Activated naive CD4-positive, alpha-beta T cell treated with anti-CD3 and anti-CD28 coated beads, Interleukin-2, amount 50 U/mL, for 24 hours (primary cell): Measurements from ENCODE around the gene QARS1.

Source experiments
- H3K27ac Mint-ChIP-seq: one replicate; pipeline ENCODE4 v1.8.0; 2021; ENCODE audit warnings: mild to moderate bottlenecking, mixed read lengths
- H3K27me3 Mint-ChIP-seq: one replicate; pipeline ENCODE4 v1.8.0; 2021; ENCODE audit warnings: mixed read lengths
- H3K36me3 Mint-ChIP-seq: one replicate; pipeline ENCODE4 v1.8.0; 2021; ENCODE audit warnings: mixed read lengths
- H3K4me1 Mint-ChIP-seq: one replicate; pipeline ENCODE4 v1.8.0; 2021; ENCODE audit warnings: mixed read lengths
- H3K4me3 Mint-ChIP-seq: one replicate; pipeline ENCODE4 v1.8.0; 2021; ENCODE audit warnings: mild to moderate bottlenecking, mixed read lengths
- H3K9me3 Mint-ChIP-seq: one replicate; pipeline ENCODE4 v1.8.0; 2021; ENCODE audit warnings: mixed read lengths

QARS1 gene

DNA sequence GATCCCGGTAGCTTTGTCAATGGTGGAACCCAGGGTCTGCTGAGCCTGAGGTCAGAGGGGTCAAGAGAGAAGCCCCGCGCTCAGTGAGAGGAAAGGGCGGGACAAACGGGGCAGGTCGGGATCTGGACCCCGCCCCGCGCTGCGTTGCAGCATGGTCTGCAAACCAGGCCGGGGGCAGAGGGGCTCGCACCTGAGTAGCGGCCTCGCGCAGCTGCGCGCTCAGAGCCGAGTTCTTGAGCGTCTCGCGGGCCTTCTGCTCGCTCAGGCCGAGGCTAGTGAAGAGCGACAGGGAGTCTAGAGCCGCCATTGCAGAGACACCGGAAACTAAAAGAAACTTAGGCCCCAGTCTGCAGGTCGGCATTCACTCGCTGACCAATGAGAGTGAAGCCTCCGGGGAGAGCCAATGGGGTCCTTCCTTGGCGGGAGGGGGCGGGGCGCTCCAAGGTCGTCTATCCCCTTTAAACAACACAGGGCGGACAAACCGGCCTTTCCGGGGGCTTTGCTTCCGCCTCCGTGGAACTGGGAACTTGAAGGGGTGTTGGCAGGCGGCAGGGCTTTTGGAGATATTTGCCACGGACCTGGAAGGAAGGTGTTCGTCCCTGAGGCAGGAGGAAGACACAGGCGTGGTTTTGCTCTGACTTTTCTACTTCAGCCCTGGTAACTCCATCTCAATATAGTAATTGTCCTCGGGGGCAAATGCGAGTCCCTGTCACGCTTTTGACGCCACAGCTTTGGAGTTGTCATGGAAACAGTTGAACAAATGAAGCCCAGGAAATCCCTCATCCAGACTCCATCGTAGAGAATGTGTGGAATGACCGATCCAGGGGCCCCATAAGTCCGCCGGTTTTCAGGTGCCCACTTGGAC is at the start of gene QARS1:
Gene QARS1, minus strand, starts transcription at position 331 of the 865 bp plus-strand sequence. Its CDS starts 24 bp downstream, at position 307.
- H3K4me1 Mint-ChIP-seq = peaks cover 24% of the 10 kb centered on the region
- peak within 1 kb of the TSS; percentile 98 for H3K27ac Mint-ChIP-seq
- no peaks in the 10 kb centered on the region for H3K27me3 Mint-ChIP-seq
- H3K36me3 Mint-ChIP-seq = peaks cover 5% of the 10 kb centered on the region
- H3K4me3 Mint-ChIP-seq = peak within 1 kb of the TSS; percentile 97
- H3K9me3 Mint-ChIP-seq = no peaks in the 10 kb centered on the region

- Mint-ChIP-seq H3K36me3 (no peaks in the 10 kb centered on the region), H3K27me3 (no peaks in the 10 kb centered on the region), H3K4me3 (no peak overlapping the region), H3K9me3 (no peaks in the 10 kb centered on the region), H3K4me1 (peaks cover 4% of the 10 kb centered on the region), H3K27ac (peak overlapping the region; percentile 38)
Observed at GRCh38 chr3:49153349-49153912, 48.9 kb upstream of the QARS1 start.

GRCh38 chr3:49151610-49152009 is 47.1 kb upstream of the QARS1 start:
- no peaks in the 10 kb centered on the region for H3K27me3 Mint-ChIP-seq
- no peaks in the 10 kb centered on the region for H3K9me3 Mint-ChIP-seq
- H3K36me3 Mint-ChIP-seq = no peaks in the 10 kb centered on the region
- H3K4me1 Mint-ChIP-seq = no peaks in the 10 kb centered on the region
- H3K27ac Mint-ChIP-seq = peak overlapping the region; percentile 55
- H3K4me3 Mint-ChIP-seq = no peak overlapping the region

DNA sequence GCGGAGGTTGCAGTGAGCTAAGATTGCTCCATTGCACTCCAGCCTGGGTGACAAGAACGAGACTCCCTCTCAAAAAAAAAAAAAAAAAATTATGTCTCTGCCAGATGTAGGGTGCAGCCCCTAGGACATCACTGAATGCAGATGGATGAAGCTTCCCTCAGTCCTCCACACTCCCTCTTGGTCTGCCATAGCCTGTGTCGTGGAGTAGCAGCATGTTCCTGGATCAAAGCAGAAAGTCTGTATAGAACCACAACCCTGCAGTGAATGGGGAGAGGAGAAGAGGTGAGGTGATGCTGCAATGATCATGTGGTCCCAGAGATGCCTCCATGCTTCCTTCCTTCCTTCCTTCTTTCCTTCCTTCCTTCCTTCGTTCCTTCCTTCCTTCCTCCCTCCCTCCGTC is 43.6 kb upstream of the QARS1 start:
- H3K36me3 Mint-ChIP-seq = no peaks in the 10 kb centered on the region
- no peaks in the 10 kb centered on the region for H3K4me1 Mint-ChIP-seq
- H3K27ac Mint-ChIP-seq = no peak overlapping the region
- no peaks in the 10 kb centered on the region for H3K9me3 Mint-ChIP-seq
- no peaks in the 10 kb centered on the region for H3K27me3 Mint-ChIP-seq
- H3K4me3 Mint-ChIP-seq = no peak overlapping the region

DNA sequence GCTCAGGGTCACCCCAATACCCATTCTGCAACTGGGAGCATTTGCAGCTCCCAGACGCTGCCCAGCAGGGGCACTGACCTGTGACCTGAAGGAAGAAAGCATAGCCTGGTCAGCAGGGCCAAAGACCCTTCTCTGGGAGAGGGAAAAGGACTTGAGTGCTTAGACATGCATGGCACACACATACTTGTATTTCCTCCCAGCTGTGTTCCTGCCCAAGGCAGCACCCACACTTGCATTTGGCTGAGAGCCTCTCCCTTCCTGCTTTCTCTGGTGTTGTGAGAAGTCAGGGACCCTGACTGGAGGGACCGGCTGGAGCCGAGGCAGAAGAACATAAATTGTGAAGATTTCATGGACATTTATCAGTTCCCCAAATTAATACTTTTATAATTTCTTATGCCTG is 35.5 kb upstream of the QARS1 start:
- Mint-ChIP-seq H3K27me3 (peaks cover 3% of the 10 kb centered on the region), H3K27ac (no peak overlapping the region), H3K36me3 (no peaks in the 10 kb centered on the region), H3K9me3 (no peaks in the 10 kb centered on the region), H3K4me1 (no peaks in the 10 kb centered on the region), H3K4me3 (no peak overlapping the region)

- Mint-ChIP-seq H3K4me1 (no peaks in the 10 kb centered on the region), H3K27me3 (peaks cover 13% of the 10 kb centered on the region), H3K9me3 (no peaks in the 10 kb centered on the region), H3K4me3 (no peak overlapping the region), H3K27ac (no peak overlapping the region), H3K36me3 (no peaks in the 10 kb centered on the region)
Observed at GRCh38 chr3:49135499-49135898, 30.9 kb upstream of the QARS1 start.

- no peak overlapping the region for H3K4me3 Mint-ChIP-seq
- no peaks in the 10 kb centered on the region for H3K4me1 Mint-ChIP-seq
- peaks cover 13% of the 10 kb centered on the region for H3K27me3 Mint-ChIP-seq
- H3K36me3 Mint-ChIP-seq = no peaks in the 10 kb centered on the region
- H3K27ac Mint-ChIP-seq = no peak overlapping the region
- H3K9me3 Mint-ChIP-seq = no peaks in the 10 kb centered on the region
Observed at GRCh38 chr3:49134471-49135265, 30.1 kb upstream of the QARS1 start.

GRCh38 chr3:49133226-49133951 is 28.8 kb upstream of the QARS1 start:
- no peaks in the 10 kb centered on the region for H3K36me3 Mint-ChIP-seq
- no peaks in the 10 kb centered on the region for H3K9me3 Mint-ChIP-seq
- no peak overlapping the region for H3K27ac Mint-ChIP-seq
- H3K27me3 Mint-ChIP-seq = peaks cover 13% of the 10 kb centered on the region
- no peaks in the 10 kb centered on the region for H3K4me1 Mint-ChIP-seq
- no peak overlapping the region for H3K4me3 Mint-ChIP-seq

- peaks cover 13% of the 10 kb centered on the region for H3K27me3 Mint-ChIP-seq
- H3K36me3 Mint-ChIP-seq = no peaks in the 10 kb centered on the region
Observed at GRCh38 chr3:49132437-49133225, 28.1 kb upstream of the QARS1 start, which contains the start of gene LAMB2. Gene LAMB2, minus strand, starts transcription at chr3:49133050. Its CDS starts 183 bp downstream, at chr3:49132867.

DNA sequence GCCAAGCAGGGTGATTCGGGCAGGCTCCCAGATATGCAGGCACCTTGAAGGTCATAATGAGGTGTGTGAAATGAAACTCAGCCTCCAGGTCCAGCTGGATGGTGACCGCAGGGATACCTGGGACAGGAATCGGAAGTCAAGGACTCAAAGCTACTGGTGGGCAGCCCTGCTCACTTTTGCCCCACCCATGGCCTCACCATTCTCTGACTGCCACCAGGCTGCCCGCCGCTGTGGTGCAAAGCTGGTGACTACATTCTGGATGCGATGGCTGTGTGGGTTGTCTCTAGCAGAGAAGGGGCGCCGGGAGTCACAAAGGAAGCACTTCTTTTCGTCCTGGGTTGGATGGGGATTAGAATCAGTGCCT is 27.5 kb upstream of the QARS1 start:
- H3K27me3 Mint-ChIP-seq = peaks cover 13% of the 10 kb centered on the region
- H3K4me3 Mint-ChIP-seq = no peak overlapping the region
- no peaks in the 10 kb centered on the region for H3K4me1 Mint-ChIP-seq
- H3K9me3 Mint-ChIP-seq = no peaks in the 10 kb centered on the region
- H3K36me3 Mint-ChIP-seq = no peaks in the 10 kb centered on the region
- H3K27ac Mint-ChIP-seq = no peak overlapping the region

More at GRCh38 chr3:49132437-49133225, 28.1 kb upstream of the QARS1 start, which contains the start of gene LAMB2:
- H3K4me1 Mint-ChIP-seq = no peaks in the 10 kb centered on the region
- no peak within 1 kb of the TSS for H3K4me3 Mint-ChIP-seq
- H3K27ac Mint-ChIP-seq = no peak within 1 kb of the TSS
- no peaks in the 10 kb centered on the region for H3K9me3 Mint-ChIP-seq

DNA sequence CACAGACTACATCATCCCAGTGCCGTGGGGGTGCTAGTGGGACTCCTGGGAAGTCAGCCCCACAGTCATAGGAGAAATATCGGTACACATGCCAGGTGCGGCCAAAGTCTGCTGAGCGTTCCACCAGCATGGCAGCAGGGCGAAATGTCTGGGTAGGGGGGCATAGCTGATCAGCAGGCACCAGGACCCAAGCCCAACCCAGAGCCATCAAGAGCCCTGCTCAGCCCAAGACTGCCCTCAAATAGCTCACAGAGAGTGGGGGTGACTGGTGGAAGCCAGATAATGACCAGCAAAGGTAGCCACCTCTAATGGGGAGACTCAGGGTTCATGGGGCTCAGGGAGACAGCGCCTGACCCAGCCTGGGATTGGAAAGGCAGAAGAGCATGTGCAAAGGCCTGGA is 27.0 kb upstream of the QARS1 start:
- no peaks in the 10 kb centered on the region for H3K36me3 Mint-ChIP-seq
- no peaks in the 10 kb centered on the region for H3K4me1 Mint-ChIP-seq
- no peak overlapping the region for H3K27ac Mint-ChIP-seq
- H3K27me3 Mint-ChIP-seq = peaks cover 13% of the 10 kb centered on the region
- H3K4me3 Mint-ChIP-seq = no peak overlapping the region
- no peaks in the 10 kb centered on the region for H3K9me3 Mint-ChIP-seq

GRCh38 chr3:49131040-49131439 is 26.5 kb upstream of the QARS1 start:
- Mint-ChIP-seq H3K4me3 (no peak overlapping the region), H3K27ac (no peak overlapping the region), H3K4me1 (no peaks in the 10 kb centered on the region), H3K27me3 (peaks cover 13% of the 10 kb centered on the region), H3K36me3 (no peaks in the 10 kb centered on the region), H3K9me3 (no peaks in the 10 kb centered on the region)

DNA sequence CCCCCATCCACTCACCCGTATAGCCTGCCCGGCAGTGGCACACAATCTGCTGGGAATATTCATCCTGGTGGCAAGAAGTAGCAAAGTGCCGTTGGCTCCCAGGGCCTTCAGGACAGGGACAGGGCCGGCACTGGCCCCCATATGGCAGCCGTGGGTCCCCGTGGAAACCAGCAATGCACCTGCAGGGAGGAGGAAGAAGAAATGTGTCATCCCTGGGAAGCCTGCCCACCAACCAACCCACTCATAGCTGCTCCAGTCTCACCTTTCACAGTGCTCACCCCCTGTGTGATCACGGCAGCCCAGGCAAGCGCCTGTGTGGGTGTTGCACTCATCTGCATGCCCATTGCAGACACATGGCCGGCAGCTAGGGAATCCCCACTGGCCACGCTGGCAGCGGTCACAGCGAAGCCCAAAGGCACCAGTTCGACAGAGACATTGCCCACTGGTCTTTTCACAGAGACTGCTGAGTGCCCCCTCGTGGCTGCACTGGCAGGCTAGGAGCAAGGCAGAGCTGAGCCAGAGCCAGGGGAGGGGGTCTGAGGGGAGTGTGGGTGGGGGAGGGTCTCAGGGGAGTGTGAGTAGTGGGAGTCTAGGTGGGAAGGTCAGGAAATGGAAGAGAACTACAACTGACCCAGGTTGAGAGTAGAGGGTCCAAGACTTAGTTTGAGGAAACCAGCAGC is 20.6 kb upstream of the QARS1 start:
- Mint-ChIP-seq H3K36me3 (no peaks in the 10 kb centered on the region), H3K9me3 (no peaks in the 10 kb centered on the region), H3K27ac (no peak overlapping the region), H3K4me1 (peaks cover 4% of the 10 kb centered on the region), H3K27me3 (no peaks in the 10 kb centered on the region), H3K4me3 (no peak overlapping the region)

- Mint-ChIP-seq H3K4me1 (peaks cover 9% of the 10 kb centered on the region), H3K27ac (no peak overlapping the region), H3K9me3 (no peaks in the 10 kb centered on the region), H3K27me3 (no peaks in the 10 kb centered on the region), H3K4me3 (no peak overlapping the region), H3K36me3 (no peaks in the 10 kb centered on the region)
Observed at GRCh38 chr3:49124203-49124602, 19.6 kb upstream of the QARS1 start.
